Activated effector memory CD4-positive, alpha-beta T cell treated with anti-CD3 and anti-CD28 coated beads, Interleukin-2, amount 50 U/mL, for 16 hours (primary cell): Measurements from ENCODE around the gene RUNX1.

Experiments
- DNase-seq: peaks from one replicate; pipeline ENCODE4 v3.0.0-alpha.2; 2020

The RUNX1 gene

DNA sequence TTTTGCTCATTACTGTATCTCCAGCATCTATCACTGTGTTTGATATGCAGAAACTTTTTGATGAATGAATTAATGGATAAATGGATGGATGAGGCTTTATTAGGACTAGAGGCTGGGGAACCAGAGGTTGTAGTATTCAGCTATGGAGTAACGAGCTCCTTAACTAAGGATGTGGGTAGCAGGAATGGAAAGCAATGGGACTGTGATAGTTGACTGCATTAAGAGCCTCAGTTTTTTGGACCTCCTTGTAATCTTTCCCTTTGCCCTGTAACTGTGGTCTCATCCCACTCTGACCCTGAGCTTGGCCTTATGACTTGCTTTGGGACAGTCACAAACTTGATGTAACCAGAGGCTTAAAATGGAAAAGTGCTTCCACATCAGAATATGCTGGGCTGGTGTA, 9.0 kb upstream of the RUNX1 start:
- DNase-seq = no peak

DNA sequence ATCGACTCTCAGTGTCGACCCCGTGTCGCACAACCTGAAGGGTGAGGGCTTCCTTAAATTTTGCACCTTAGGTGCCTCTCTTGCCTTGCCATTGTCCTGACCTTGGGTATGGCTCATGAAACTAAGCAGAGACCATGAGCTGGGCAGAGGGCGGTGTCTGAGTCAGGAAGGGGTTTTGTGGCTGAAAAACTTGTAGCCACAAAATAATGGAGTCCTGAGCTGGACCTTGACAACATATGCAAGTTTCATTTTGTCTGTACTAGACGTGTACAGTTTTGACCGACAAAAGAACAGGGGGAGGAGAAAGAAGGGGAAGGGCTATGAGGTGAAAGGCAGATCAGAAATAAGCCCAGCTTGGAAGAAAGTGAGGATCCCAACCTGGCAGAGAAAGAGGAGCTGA, 8.3 kb upstream of the RUNX1 start:
- no peak for DNase-seq

DNA sequence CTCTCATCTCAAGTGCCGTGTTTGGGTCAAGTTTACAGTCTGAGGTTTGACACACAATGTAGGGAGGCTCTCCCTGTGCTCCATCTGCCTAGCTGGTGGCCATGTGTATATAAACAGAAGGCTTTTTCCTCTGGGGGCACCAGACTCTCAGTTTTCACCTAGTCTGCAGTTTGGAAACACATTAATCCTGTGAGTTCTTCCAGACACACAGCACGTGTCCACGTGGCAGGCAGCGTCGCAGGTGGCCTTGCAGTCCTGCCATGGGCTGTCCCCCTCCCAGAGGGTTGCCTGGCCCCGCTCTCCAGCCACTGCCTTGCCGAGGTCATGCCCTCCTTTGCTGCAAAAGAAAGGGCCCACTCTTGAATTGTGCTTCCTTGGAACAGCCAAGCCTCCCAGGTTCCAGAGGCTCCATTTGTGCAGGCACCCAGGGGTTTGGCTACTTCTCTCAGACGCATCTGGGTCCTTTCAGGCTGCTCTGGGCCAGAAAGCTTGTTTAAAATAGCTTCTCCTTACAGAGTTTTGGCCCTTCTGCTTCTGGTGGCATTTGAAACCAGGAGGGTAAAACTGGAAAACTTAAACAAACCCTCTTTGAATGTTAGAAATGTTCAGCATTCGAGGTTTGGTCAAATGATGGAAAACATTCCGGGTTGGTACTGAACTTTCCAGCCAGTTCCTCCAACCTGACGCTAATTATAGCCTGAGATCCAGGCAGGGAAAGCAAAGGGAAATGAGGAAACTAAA, 4.4 kb upstream of the RUNX1 start:
- DNase-seq = no peak

DNA sequence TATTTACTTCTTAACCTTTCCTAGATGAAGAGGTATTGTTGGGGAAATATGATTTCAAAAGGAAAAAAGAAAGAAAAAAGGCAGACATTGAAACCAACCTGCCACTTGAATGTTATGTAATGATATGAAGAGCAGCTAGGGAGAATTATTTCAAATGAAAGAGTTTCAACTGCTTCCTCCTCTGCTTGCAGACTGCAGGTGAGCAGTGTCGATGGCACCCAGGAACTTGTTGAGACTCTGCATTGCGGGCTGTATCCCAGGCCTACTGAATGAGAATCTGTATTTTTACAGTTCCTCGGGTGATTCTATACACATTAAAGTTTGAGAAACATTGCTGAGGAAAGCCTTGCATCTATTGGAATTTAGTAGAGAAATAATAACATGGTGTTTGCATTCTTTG, 3.7 kb upstream of the RUNX1 start:
- no peak for DNase-seq

GRCh38 chr21:35051287-35051818, 2.3 kb upstream of the RUNX1 start:
- peak; percentile 93 for DNase-seq

DNA sequence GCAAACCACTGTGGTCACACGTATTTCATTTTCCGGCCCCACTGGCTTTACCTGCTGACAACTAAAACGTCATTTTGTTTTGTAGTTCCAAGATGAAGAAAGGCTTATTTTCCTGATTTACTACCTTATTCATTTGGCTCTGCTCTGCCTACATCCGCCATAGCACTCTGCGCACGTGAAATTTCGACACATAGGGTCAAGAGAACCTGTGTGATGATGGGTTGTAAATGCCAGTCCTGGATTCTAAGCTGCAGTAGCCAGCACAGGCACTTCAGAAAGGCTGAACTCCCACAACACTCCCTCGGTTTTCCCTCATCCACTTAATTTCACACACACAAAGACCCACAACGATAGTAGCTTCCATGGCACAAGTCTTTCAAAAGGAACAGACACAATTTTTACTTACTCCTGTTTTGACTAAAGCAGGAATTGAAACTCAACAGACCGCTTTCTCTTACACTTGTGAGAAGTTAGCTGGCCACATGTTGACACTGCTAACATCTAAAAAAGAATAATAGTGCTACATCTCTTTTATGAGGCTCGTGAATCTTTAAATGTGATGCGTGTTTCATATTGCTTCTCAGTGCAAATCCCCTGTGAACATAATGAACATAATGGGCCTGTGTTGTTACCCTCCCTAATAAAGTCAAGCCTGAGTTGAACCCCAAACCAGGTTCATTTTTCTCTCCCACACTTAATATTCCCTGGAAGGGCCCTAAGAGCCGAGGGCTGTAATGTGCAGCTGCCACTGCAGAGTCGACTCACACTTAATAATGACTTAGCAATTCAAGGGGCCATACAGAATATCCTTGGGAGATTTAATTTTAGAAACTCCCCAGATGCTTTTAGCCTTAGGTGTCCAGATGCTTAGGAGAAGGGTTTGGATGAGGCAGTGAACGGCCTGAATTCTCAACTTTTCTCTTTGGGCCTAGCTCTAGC, 1.5 kb upstream of the RUNX1 start:
- DNase-seq = no peak

DNA sequence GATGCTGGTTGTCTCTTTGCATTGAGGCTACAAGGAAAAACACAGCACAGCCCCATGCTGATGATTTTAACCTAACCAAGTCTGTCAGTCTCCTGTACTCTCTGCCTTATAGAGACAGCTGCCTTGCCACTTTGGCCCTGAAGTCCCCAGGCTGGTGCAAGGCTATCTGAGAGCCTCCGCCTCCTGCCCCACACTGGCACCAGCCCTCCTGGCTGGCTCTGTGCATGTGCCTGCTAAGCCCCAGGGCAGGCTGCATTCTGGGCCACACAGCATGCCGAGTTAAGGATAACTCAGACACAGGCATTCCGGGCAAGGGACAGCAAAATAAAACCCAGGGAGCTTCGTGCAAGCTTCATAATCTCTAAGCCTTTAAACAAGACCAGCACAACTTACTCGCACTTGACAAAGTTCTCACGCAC, 910 bp downstream of the RUNX1 start:
- DNase-seq = peak; percentile 78

GRCh38 chr21:35046880-35047229, 2.2 kb downstream of the RUNX1 start:
- no peak for DNase-seq

DNA sequence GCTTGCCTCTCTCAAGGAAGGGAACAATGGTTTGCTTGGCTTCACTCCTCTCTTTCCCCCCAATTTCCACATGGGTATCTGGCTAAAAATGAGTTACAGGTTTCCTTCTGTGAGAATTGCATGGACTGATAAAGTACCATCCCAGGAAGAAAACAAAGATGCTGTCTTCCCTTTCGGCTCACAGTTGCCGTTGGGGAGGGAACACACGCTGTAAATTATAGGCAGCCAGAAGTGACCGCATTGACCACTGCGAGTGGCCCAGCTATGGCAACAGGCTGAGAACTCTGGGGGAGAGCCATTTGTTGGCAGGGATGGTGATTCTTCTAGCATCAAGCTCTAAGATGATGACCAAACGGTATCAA, 2.9 kb downstream of the RUNX1 start:
- no peak for DNase-seq

GRCh38 chr21:35045542-35046262, 3.4 kb downstream of the RUNX1 start:
- DNase-seq = peak; percentile 79

GRCh38 chr21:35044770-35045541, 4.1 kb downstream of the RUNX1 start:
- DNase-seq = no peak

DNA sequence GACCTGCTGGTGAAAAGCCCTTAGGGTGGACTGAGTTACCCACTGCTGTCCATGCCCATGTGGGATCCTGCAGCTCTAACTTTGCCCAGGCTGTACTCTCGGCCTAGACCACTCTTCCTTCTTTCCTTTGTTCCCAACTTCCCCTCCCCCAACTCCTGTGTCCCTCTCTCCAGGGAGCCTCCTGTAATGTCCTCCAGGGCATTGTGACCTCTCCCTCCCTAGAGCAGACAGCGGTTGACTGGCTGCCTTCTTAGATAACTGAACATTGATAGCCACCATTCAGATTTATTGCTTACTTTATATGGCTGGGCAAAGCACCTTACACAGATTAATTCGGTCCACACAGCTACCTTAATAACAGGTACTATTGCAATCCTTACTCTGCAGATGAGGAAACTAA, 5.0 kb downstream of the RUNX1 start:
- DNase-seq = no peak

- DNase-seq = no peak
Measured at GRCh38 chr21:35043549-35043948, 5.6 kb downstream of the RUNX1 start.

DNA sequence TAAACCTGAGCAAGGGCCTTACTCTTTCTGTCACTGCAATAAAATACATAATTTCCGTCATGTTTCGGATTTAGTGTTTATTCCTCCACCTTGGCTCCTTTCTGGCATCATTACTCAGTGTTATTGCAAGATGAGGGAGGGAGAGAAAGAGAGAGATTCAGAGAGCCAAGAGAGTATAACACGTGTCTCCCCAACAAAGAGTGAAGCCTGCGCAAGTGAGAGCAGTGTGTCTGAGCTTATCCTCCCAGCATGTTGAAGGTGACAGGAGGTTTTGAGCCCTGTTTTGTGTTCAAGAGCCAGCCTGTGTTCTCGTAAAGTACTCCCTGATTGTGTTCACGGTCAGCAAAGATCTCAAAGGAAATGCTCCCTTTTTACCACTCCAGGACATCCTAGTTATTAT, 6.3 kb downstream of the RUNX1 start:
- DNase-seq = no peak

DNA sequence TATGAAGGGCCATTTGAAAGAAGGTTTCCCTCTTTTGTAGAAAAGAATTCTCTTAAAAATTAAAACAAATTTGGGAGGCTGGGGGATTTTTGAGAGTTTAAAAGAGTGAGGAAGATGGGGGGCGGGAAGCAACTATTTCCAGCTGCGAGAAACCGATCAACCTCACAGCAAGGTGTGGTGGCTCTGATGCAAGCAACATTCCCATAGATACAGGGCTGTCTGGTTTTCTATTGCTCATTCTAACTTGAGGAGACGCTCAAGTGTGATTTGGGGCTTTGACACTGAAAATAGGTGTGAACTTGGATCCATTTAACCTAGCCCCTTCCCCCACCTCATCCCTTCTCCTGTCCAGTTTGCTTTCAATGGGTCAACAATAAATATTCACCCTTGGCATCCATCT, 7.2 kb downstream of the RUNX1 start:
- no peak for DNase-seq

GRCh38 chr21:35041122-35041521, 8.0 kb downstream of the RUNX1 start:
- DNase-seq = no peak

DNA sequence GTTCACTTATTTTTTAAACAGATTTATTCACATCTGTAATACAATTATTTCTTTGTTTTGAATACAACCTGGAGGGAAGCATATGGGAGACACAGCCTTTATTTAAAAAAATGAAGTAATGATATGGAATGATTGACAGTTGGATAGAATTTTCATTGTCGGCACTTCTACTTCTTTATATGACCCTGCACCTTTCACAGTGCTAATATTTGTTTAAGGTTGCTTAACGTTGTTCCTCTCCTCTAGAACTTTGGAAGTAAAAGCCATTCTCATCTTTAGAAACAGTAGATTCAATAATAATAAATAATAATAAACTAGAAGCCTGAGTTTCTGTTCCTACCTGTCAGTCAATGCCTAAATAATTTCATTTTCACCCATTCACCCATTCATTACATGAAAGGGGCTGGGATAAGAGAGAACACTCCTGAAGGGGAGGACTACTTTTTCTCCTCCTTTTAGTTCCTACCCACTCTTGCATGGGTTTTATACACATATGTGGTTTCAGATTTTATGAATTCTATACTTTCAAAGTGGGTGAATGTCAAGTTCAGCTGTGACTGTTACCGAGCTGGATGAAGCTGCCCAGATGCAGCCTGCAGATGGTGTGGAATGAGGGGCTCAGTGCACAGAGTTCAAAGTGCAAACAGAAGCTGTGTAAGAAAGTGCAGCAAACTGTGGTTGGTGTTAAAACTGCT, 9.4 kb downstream of the RUNX1 start:
- no peak for DNase-seq

DNA sequence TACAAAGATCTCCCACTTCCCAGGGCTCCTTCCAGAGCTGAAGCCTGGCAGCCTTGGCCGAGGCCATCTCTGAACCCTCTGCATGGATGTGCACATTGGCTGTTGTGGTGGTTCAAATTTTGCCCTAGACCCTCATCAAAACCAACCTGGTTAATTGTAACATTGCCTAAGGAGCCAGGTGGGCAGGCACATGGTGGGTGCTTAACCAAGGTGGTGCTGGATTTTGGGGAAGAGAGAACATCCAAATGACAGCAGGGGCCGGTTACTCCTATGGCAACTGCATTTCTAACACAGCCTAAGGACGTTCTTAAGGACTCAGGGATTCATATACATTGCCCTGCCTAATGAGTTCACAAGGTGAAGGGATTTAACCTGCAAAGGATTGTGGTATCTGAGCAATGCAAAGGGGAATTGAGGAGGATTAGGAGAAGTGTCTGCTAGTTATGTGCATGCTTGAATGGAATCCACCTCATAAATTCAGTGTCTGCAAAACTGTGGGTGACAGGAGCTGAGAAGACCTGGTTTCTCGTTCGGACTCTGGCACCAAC, 10.3 kb downstream of the RUNX1 start:
- DNase-seq = no peak

DNA sequence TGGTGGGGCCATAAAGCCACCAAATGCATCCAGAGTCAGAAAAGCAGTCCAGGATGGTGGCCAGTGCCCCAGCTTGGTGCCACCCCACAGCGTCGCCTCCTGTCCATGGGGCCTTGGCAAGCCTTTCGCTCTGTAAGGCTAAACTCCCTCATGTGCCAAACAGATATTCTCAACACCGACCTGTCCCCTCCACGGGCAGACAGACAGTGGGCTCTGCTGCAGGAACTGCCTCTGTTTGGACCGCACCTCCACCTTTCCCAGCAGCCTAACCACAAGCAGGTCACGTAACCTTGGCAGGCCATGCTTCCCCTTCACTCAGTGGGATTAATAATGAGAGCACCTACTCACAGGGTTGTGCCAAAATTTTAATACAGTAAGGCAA, 11.7 kb downstream of the RUNX1 start:
- DNase-seq = peak; percentile 63

- no peak for DNase-seq
Measured at GRCh38 chr21:35036465-35037383, 12.4 kb downstream of the RUNX1 start.

DNA sequence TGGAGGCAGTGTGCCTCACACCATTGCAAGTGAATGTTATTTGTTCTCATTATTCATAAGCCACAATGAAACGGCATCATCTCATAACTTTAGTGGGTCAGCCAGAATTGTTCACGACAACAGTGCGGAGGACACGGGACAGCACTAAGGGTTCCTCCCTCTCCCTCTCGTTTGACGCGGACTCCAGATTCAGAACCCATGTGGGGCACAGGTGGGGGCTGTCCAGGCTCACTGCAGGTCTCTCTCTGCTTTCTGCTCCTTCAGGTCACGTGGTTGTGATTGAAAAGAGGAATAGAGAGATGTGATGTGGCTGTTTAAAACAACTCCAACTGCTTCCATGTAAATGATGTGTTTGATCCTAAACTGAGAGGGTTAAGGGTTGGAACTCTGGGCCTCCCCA, 13.5 kb downstream of the RUNX1 start:
- no peak for DNase-seq
